Measurements from ENCODE around the gene ARHGAP23. TPM values are rescaled to one million over a fixed set of nuclear protein-coding genes. Genes with fewer than 3 reads are reported as not detected.

ARHGAP23 gene
- total RNA-seq, 1 experiment from 2014 or later, result 97.9 TPM

DNA sequence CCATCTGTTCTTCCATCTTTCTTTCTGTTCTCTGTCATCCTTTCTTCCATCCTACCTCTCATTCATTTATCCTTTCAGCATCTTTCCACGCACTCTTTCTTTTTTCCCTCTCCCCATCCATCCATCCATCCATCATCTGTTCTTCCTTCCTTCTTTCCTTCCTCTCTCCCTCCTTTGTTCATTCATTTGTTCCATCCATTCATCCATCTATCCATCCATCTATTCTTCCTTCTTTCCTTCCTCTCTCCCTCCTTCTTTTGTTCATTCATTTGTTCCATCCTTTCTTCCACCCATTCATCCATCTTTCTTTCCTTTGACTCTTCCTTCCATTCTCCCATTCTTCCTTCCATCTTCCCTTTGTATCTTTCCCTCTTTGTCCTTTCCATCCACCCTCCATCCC, 39.2 kb downstream of the ARHGAP23 start:
- H3K4me3 Mint-ChIP-seq, result no peak overlapping the region; a peak in 1 of 5 replicates
- no peak overlapping the region for H3K4ac ChIP-seq (ENCODE audit: low read depth, low read length)
- H4K5ac ChIP-seq (ENCODE audit: insufficient read length, low read depth, low read length), result no peak overlapping the region
- no peak overlapping the region for H2BK120ac ChIP-seq (ENCODE audit: low read depth, low read length, poor library complexity, severe bottlenecking)
- 0% methylated on average over 1 of the region's 1 CpG for WGBS (ENCODE audit: extremely low coverage, insufficient read length, low lambda C conversion rate)
- peaks cover 34 to 69% (median 49%) of the 10 kb centered on the region in 3 experiments; a peak in 6 of 7 replicates for H3K36me3 Mint-ChIP-seq (ENCODE audit: insufficient read depth in 1 of 3, low read depth in 3 of 3)
- TF ChIP-seq, protein P1, sequence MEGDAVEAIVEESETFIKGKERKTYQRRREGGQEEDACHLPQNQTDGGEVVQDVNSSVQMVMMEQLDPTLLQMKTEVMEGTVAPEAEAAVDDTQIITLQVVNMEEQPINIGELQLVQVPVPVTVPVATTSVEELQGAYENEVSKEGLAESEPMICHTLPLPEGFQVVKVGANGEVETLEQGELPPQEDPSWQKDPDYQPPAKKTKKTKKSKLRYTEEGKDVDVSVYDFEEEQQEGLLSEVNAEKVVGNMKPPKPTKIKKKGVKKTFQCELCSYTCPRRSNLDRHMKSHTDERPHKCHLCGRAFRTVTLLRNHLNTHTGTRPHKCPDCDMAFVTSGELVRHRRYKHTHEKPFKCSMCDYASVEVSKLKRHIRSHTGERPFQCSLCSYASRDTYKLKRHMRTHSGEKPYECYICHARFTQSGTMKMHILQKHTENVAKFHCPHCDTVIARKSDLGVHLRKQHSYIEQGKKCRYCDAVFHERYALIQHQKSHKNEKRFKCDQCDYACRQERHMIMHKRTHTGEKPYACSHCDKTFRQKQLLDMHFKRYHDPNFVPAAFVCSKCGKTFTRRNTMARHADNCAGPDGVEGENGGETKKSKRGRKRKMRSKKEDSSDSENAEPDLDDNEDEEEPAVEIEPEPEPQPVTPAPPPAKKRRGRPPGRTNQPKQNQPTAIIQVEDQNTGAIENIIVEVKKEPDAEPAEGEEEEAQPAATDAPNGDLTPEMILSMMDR (conservative IDR thresholded peaks at IDR 0.05), result no peak
- H3K79me1 ChIP-seq (ENCODE audit: insufficient read depth, low read depth, low read length, poor library complexity, severe bottlenecking), result no peaks in the 10 kb centered on the region
- H3K27ac Mint-ChIP-seq, result no peak overlapping the region; a peak in 2 of 7 replicates
- H3K79me2 ChIP-seq (ENCODE audit: insufficient read depth, low read length), result peaks cover 3% of the 10 kb centered on the region; the same call in 1 of the 2 replicates
- no peak overlapping the region for H3K18ac ChIP-seq (ENCODE audit: insufficient read length, low read depth, low read length)
- H2BK20ac ChIP-seq (ENCODE audit: low read depth, low read length, poor library complexity, severe bottlenecking), result no peak overlapping the region
- no peaks in the 10 kb centered on the region for H4K20me1 ChIP-seq (ENCODE audit: control insufficient read depth, insufficient read depth, insufficient read length)
- H3K56ac ChIP-seq (ENCODE audit: insufficient read length, low read depth, low read length), result no peak overlapping the region
- no peak overlapping the region for H3K4me2 ChIP-seq (ENCODE audit: insufficient read depth, insufficient read length, low read length)
- H3K23ac ChIP-seq (ENCODE audit: insufficient read length, low read depth, low read length), result no peak overlapping the region
- no peak overlapping the region for H2BK12ac ChIP-seq (ENCODE audit: insufficient read length, low read depth, low read length)
- H4K8ac ChIP-seq (replicated peaks; ENCODE audit: insufficient read length, low read depth, low read length), result no peak overlapping the region
- H3K27me3 Mint-ChIP-seq (ENCODE audit: low read depth), result no peaks in the 10 kb centered on the region
- no peak overlapping the region for H3K9ac ChIP-seq (ENCODE audit: extremely low read depth, insufficient read length, low read length)
- H2AFZ ChIP-seq (ENCODE audit: low read length), result no peak overlapping the region
- no peaks in the 10 kb centered on the region for H3K9me3 ChIP-seq (ENCODE audit: control insufficient read depth, low read depth, low read length)
- H3K23me2 ChIP-seq (ENCODE audit: insufficient read length, low read depth, low read length, poor library complexity, severe bottlenecking), result no peaks in the 10 kb centered on the region
- H3K4me1 Mint-ChIP-seq, result peaks cover 4 to 14% of the 10 kb centered on the region in 2 experiments
- no peak for DNase-seq
- H3K27me3 ChIP-seq (ENCODE audit: insufficient read depth, low read length), result no peaks in the 10 kb centered on the region
- H3T11ph ChIP-seq (ENCODE audit: low read length), result no peak overlapping the region
- no peak overlapping the region for H2AK5ac ChIP-seq (ENCODE audit: insufficient read length, low read length)
- H2BK15ac ChIP-seq (ENCODE audit: low read depth, low read length), result no peak overlapping the region
- H3K4me1 ChIP-seq (ENCODE audit: insufficient read depth, low read length), result no peaks in the 10 kb centered on the region
- H2BK5ac ChIP-seq (ENCODE audit: insufficient read length, low read length), result no peak overlapping the region
- H3K9me3 Mint-ChIP-seq, result no peaks in the 10 kb centered on the region; a peak in 1 of 5 replicates
- no peak overlapping the region for H4K91ac ChIP-seq (ENCODE audit: insufficient read length, low read depth, low read length)
- H3K27ac ChIP-seq (ENCODE audit: insufficient read length, low read depth, low read length), result no peak overlapping the region
- no peak overlapping the region for H3K14ac ChIP-seq (ENCODE audit: insufficient read depth, low read length)
